ENCODE measurements around the gene FAM228B.

GRCh38 chr2:24121469-24121868, 1.8 kb upstream of the FAM228B start:
- no peak for TF ChIP-seq TARDBP (IDR thresholded peaks at IDR 0.05)
- no peak for TF ChIP-seq SUZ12 (IDR thresholded peaks at IDR 0.05)
- no peak for TF ChIP-seq CTBP1 (IDR thresholded peaks at IDR 0.05; ENCODE audit: borderline replicate concordance)
- no peak for TF ChIP-seq BHLHE40 (IDR thresholded peaks at IDR 0.05; ENCODE audit: borderline replicate concordance)
- TF ChIP-seq FOXK2 (IDR thresholded peaks at IDR 0.05) = no peak
- no peak for TF ChIP-seq NFRKB (IDR thresholded peaks at IDR 0.05)
- TF ChIP-seq LEF1 (IDR thresholded peaks at IDR 0.05; ENCODE audit: borderline replicate concordance) = no peak
- no peak for TF ChIP-seq ARNT (IDR thresholded peaks at IDR 0.05)
- no peak for TF ChIP-seq ELF4 (IDR thresholded peaks at IDR 0.05)
- no peak for TF ChIP-seq FOXM1 (IDR thresholded peaks at IDR 0.05; ENCODE audit: borderline replicate concordance)
- TF ChIP-seq ZNF384 (IDR thresholded peaks at IDR 0.05) = no peak

Measured in HEK293T (cell line).